DND-41 (cell line): ENCODE measurements around the gene CDO1.

Experiments
- ATAC-seq: fragments of 200-7000 bp; cut with Tn5 transposase; 3 replicates; pipeline ENCODE4 v1.9.1; 2021; ENCODE audit warnings: low read depth; ENCODE audit not compliant: insufficient read depth
- DNase-seq: peaks from one replicate; pipeline ENCODE4 v3.0.0-alpha.2; 2020
- H2AFZ ChIP-seq: 2 replicates; pipeline ENCODE4 v1.6.0; 2012; ENCODE audit warnings: low read depth, low read length
- H3K27ac ChIP-seq: 2 replicates; pipeline ENCODE4 v1.5.1; 2012; ENCODE audit warnings: low read length, inconsistent platforms
- H3K27me3 ChIP-seq: fragments of 200-600 bp; sonication (generic); 2 replicates; pipeline ENCODE4 v1.6.0; 2012; ENCODE audit warnings: low read length, mild to moderate bottlenecking, inconsistent platforms; ENCODE audit not compliant: insufficient read depth, poor library complexity
- H3K36me3 ChIP-seq: 2 replicates; pipeline ENCODE4 v1.5.1; 2012; ENCODE audit warnings: low read length, inconsistent platforms; ENCODE audit not compliant: insufficient read depth
- H3K4me1 ChIP-seq: 2 replicates; pipeline ENCODE4 v1.5.1; 2012; ENCODE audit warnings: mild to moderate bottlenecking, low read length; ENCODE audit not compliant: insufficient read depth
- H3K4me2 ChIP-seq: 2 replicates; pipeline ENCODE4 v1.6.0; 2012; ENCODE audit warnings: mild to moderate bottlenecking, moderate library complexity, low read length, inconsistent platforms; ENCODE audit not compliant: insufficient read depth
- H3K4me3 ChIP-seq, 2 experiments: fragments of 200-600 bp in 1 of 2; shearing (Covaris generic) in 1 of 2; 2 replicates each; pipeline ENCODE4 v1.5.1; 2012 to 2016; ENCODE audit warnings: inconsistent platforms in 2 of 2, low read length in 2 of 2, mild to moderate bottlenecking in 2 of 2, low read depth in 1 of 2, moderate library complexity in 1 of 2
- H3K79me2 ChIP-seq: 2 replicates; pipeline ENCODE4 v1.6.0; 2012; ENCODE audit warnings: low read length, inconsistent platforms; ENCODE audit not compliant: insufficient read depth
- H3K9ac ChIP-seq: 2 replicates; pipeline ENCODE4 v1.6.0; 2012; ENCODE audit warnings: low read depth, mild to moderate bottlenecking, inconsistent platforms, low read length, moderate library complexity
- H3K9me3 ChIP-seq: 2 replicates; pipeline ENCODE4 v1.5.1; 2012; ENCODE audit warnings: low read length, moderate library complexity, mild to moderate bottlenecking, inconsistent platforms; ENCODE audit not compliant: insufficient read depth, severe bottlenecking
- H4K20me1 ChIP-seq: 2 replicates; pipeline ENCODE4 v1.6.0; 2012; ENCODE audit warnings: low read length; ENCODE audit not compliant: insufficient read depth
- CTCF ChIP-seq: IDR thresholded peaks from 2 replicates; pipeline ENCODE4 v1.5.1; 2012; ENCODE audit warnings: borderline replicate concordance, low read length, moderate library complexity, mild to moderate bottlenecking; ENCODE audit not compliant: poor library complexity, severe bottlenecking; ENCODE audit errors: extremely low read depth
- EZH2 ChIP-seq: IDR thresholded peaks from 3 replicates; pipeline ENCODE4 v1.6.1; 2012; ENCODE audit warnings: borderline replicate concordance, low read depth, mild to moderate bottlenecking, moderate library complexity, low read length, inconsistent platforms; ENCODE audit not compliant: severe bottlenecking

CDO1 gene

GRCh38 chr5:115801984-115802383, 14.5 kb downstream of the CDO1 start:
- ATAC-seq (no peak), DNase-seq (no peak)
- Histone ChIP-seq H3K36me3 (no peaks in the 10 kb centered on the region), H4K20me1 (no peaks in the 10 kb centered on the region), H3K27me3 (no peaks in the 10 kb centered on the region), H2AFZ (no peak overlapping the region), H3K27ac (no peak overlapping the region), H3K9me3 (no peaks in the 10 kb centered on the region), H3K4me2 (no peak overlapping the region), H3K79me2 (no peaks in the 10 kb centered on the region), H3K9ac (no peak overlapping the region), H3K4me3 (no peak overlapping the region), H3K4me1 (peaks cover 5% of the 10 kb centered on the region)
- TF ChIP-seq CTCF (no peak), EZH2 (no peak)

GRCh38 chr5:115801152-115801551, 15.3 kb downstream of the CDO1 start:
- no peaks in the 10 kb centered on the region for H3K4me1 ChIP-seq
- no peak for TF ChIP-seq CTCF
- no peak for TF ChIP-seq EZH2
- no peaks in the 10 kb centered on the region for H4K20me1 ChIP-seq
- no peak for DNase-seq
- no peaks in the 10 kb centered on the region for H3K9me3 ChIP-seq
- no peaks in the 10 kb centered on the region for H3K36me3 ChIP-seq
- H3K4me2 ChIP-seq: no peak overlapping the region
- no peak overlapping the region for H3K4me3 ChIP-seq
- H3K27ac ChIP-seq: no peak overlapping the region
- H3K27me3 ChIP-seq: no peaks in the 10 kb centered on the region
- H3K9ac ChIP-seq: no peak overlapping the region
- H3K79me2 ChIP-seq: no peaks in the 10 kb centered on the region
- ATAC-seq: no peak
- H2AFZ ChIP-seq: no peak overlapping the region

- H3K9me3 ChIP-seq: no peaks in the 10 kb centered on the region
- no peak overlapping the region for H3K27ac ChIP-seq
- H4K20me1 ChIP-seq: no peaks in the 10 kb centered on the region
- H3K36me3 ChIP-seq: no peaks in the 10 kb centered on the region
- H3K79me2 ChIP-seq: no peaks in the 10 kb centered on the region
- DNase-seq (no peak), ATAC-seq (no peak)
- H3K9ac ChIP-seq: no peak overlapping the region
- TF ChIP-seq CTCF: no peak
- TF ChIP-seq EZH2: no peak
- no peaks in the 10 kb centered on the region for H3K4me1 ChIP-seq
- no peak overlapping the region for H2AFZ ChIP-seq
- no peak overlapping the region for H3K4me2 ChIP-seq
- no peaks in the 10 kb centered on the region for H3K27me3 ChIP-seq
- H3K4me3 ChIP-seq: no peak overlapping the region
These were observed 16.4 kb downstream of the CDO1 start for GRCh38 chr5:115800108-115800507.

GRCh38 chr5:115798252-115798651, 18.2 kb downstream of the CDO1 start:
- Histone ChIP-seq H3K79me2 (no peaks in the 10 kb centered on the region), H4K20me1 (no peaks in the 10 kb centered on the region), H2AFZ (no peak overlapping the region), H3K9me3 (no peaks in the 10 kb centered on the region), H3K27ac (no peak overlapping the region), H3K27me3 (no peaks in the 10 kb centered on the region), H3K36me3 (no peaks in the 10 kb centered on the region), H3K9ac (no peak overlapping the region), H3K4me3 (no peak overlapping the region), H3K4me2 (no peak overlapping the region), H3K4me1 (no peaks in the 10 kb centered on the region)
- TF ChIP-seq EZH2: no peak
- TF ChIP-seq CTCF: no peak
- DNase-seq (no peak), ATAC-seq (no peak)
